Epithelial cell of proximal tubule (primary cell): ENCODE measurements around the gene CD109. TPM values are rescaled to one million over a fixed set of nuclear protein-coding genes. Genes with fewer than 3 reads are reported as not detected.
"Not testable (repeated sequence)": the region's sequence is repeated elsewhere in the genome, so short reads cannot be mapped to it uniquely, and the experiment has no call there.

Experiments used
- DNase-seq: peaks from one replicate; pipeline ENCODE4 v3.0.0-alpha.2; 2011; ENCODE audit warnings: low read depth
- H3K4me3 ChIP-seq: 2 replicates; pipeline ENCODE4 v1.5.1; 2011; ENCODE audit warnings: low read depth, mild to moderate bottlenecking, low read length
- CTCF ChIP-seq: conservative IDR thresholded peaks from 2 replicates; pipeline ENCODE4 v1.5.1; 2012; ENCODE audit warnings: low read depth, mild to moderate bottlenecking, low read length
- total RNA-seq: library from RNA; depleted of rRNA; stranded (reverse); fragments of >200 nt; gene quantifications from 2 replicates; pipeline ENCODE4 v1.2.3, GENCODE V29; 2015

CD109 gene
- total RNA-seq, 1 donor from 2014 or later: 24.3 TPM

- no peak for TF ChIP-seq CTCF
- no peak overlapping the region for H3K4me3 ChIP-seq
- DNase-seq: no peak
These were observed 105.8 kb downstream of the CD109 start for GRCh38 chr6:73801652-73802268.

- no peak for TF ChIP-seq CTCF
- DNase-seq: no peak
- no peak overlapping the region for H3K4me3 ChIP-seq
These were observed 106.4 kb downstream of the CD109 start for GRCh38 chr6:73802366-73802765.

GRCh38 chr6:73803562-73804241 is 107.7 kb downstream of the CD109 start:
- H3K4me3 ChIP-seq: no peak overlapping the region
- DNase-seq: peak; percentile 26

GRCh38 chr6:73805221-73805620 is 109.2 kb downstream of the CD109 start:
- not testable (repeated sequence) for H3K4me3 ChIP-seq, DNase-seq

More at GRCh38 chr6:73803562-73804241, 107.7 kb downstream of the CD109 start:
- TF ChIP-seq CTCF: peak; percentile 77

- not testable (repeated sequence) for H3K4me3 ChIP-seq, DNase-seq
These were observed 110.0 kb downstream of the CD109 start for GRCh38 chr6:73805982-73806381.

GRCh38 chr6:73811706-73812105 is 115.7 kb downstream of the CD109 start:
- H3K4me3 ChIP-seq: no peak overlapping the region
- no peak for DNase-seq

GRCh38 chr6:73817253-73817652 is 121.2 kb downstream of the CD109 start:
- TF ChIP-seq CTCF: no peak
- H3K4me3 ChIP-seq: no peak overlapping the region
- DNase-seq: no peak

More at GRCh38 chr6:73811706-73812105, 115.7 kb downstream of the CD109 start:
- TF ChIP-seq CTCF: no peak

GRCh38 chr6:73823046-73823735 is 127.2 kb downstream of the CD109 start:
- DNase-seq: no peak
- no peak for TF ChIP-seq CTCF
- H3K4me3 ChIP-seq: no peak overlapping the region
